Upper lobe of left lung (tissue), 4 donors: Measurements from ENCODE around the gene CNTNAP4.

Source experiments
- POLR2AphosphoS5 ChIP-seq, 2 donors: sonication (generic); formaldehyde crosslinking; IDR thresholded peaks; one replicate each; pipeline ENCODE4 v1.5.1; 2017; ENCODE audit warnings: antibody characterized with exemption in 2 of 2
- TF ChIP-seq, protein P1 (sequence below), 6 experiments: fragments of 450-650 bp in 4 of 6; fragments of 200-600 bp in 2 of 6; sonication (generic) in 2 of 6; IDR thresholded peaks; one replicate each; pipeline ENCODE4 v1.5.1; 2016 to 2019; ENCODE audit warnings: antibody characterized with exemption in 6 of 6

DNA sequence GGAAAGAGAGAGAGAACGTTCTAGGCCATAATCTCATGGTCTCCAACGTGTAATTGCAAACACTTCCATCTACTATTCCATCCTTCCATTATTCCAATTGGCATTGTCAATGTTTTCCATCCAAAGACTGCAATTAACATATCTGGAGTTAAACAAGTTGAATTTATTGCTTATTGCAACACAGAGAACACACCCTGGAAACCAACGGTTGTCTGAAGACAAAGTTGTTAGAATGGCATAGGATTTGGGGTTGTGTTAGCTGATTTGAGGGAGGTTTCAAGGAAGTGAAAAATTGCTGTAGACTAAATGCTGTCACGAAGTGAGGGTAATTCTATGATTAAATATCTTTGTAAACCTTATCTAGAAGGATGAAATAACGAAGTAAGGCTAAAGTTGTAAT lies 178.8 kb downstream of the CNTNAP4 start:
- TF ChIP-seq, protein P1, sequence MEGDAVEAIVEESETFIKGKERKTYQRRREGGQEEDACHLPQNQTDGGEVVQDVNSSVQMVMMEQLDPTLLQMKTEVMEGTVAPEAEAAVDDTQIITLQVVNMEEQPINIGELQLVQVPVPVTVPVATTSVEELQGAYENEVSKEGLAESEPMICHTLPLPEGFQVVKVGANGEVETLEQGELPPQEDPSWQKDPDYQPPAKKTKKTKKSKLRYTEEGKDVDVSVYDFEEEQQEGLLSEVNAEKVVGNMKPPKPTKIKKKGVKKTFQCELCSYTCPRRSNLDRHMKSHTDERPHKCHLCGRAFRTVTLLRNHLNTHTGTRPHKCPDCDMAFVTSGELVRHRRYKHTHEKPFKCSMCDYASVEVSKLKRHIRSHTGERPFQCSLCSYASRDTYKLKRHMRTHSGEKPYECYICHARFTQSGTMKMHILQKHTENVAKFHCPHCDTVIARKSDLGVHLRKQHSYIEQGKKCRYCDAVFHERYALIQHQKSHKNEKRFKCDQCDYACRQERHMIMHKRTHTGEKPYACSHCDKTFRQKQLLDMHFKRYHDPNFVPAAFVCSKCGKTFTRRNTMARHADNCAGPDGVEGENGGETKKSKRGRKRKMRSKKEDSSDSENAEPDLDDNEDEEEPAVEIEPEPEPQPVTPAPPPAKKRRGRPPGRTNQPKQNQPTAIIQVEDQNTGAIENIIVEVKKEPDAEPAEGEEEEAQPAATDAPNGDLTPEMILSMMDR (IDR thresholded peaks at IDR 0.05): no peak
- no peak for TF ChIP-seq POLR2AphosphoS5 (IDR thresholded peaks at IDR 0.05)
